Transverse colon (tissue), 4 donors: ENCODE data around the gene C1QTNF6. TPM values are rescaled to one million over a fixed set of nuclear protein-coding genes. Genes with fewer than 3 reads are reported as not detected.

Experiments
- DNase-seq: peaks from one replicate; pipeline ENCODE4 v3.0.0-alpha.2; 2019
- H3K27ac ChIP-seq, 4 donors: fragments of 200-600 bp; sonication (generic); 2 replicates each; pipeline ENCODE4 v1.5.1; 2016 to 2018; ENCODE audit warnings: inconsistent platforms in 4 of 4
- H3K27me3 ChIP-seq: fragments of 200-600 bp; sonication (generic); 2 replicates; pipeline ENCODE4 v1.5.1; 2017; ENCODE audit warnings: inconsistent platforms
- H3K36me3 ChIP-seq, 4 donors: fragments of 200-600 bp; sonication (generic); 2 replicates each; pipeline ENCODE4 v1.5.1; 2017 to 2019; ENCODE audit warnings: inconsistent platforms in 4 of 4
- H3K4me1 ChIP-seq, 4 donors: fragments of 200-600 bp; sonication (generic); 2 replicates each; pipeline ENCODE4 v1.5.1; 2017 to 2020; ENCODE audit warnings: inconsistent platforms in 4 of 4
- H3K4me3 ChIP-seq, 4 donors: fragments of 200-600 bp; sonication (generic); 1 replicate in 1 of 4; 2 replicates in 3 of 4; pipeline versions ENCODE4 v1.5.1 to v1.6.1; 2017 to 2019; ENCODE audit warnings: inconsistent platforms in 4 of 4
- H3K9me3 ChIP-seq, 2 donors: fragments of 200-600 bp; sonication (generic); 2 replicates each; pipeline ENCODE4 v1.5.1; 2017 to 2019; ENCODE audit warnings: inconsistent platforms in 2 of 2
- CTCF ChIP-seq, 5 experiments: fragments of 200-600 bp in 3 of 5; fragments of 450-650 bp in 2 of 5; sonication (generic) in 3 of 5; IDR thresholded peaks; 1 replicate in 2 of 5; 2 replicates in 3 of 5; pipeline ENCODE4 v1.5.1; 2016 to 2017; ENCODE audit warnings: antibody characterized with exemption in 5 of 5, inconsistent platforms in 3 of 5, mild to moderate bottlenecking in 2 of 5, moderate library complexity in 1 of 5
- EP300 ChIP-seq: sonication (generic); formaldehyde crosslinking; IDR thresholded peaks from one replicate; pipeline ENCODE4 v1.6.1; 2017; ENCODE audit warnings: antibody characterized with exemption, low read depth
- POLR2A ChIP-seq: fragments of 450-650 bp; IDR thresholded peaks from one replicate; pipeline ENCODE4 v1.6.1; 2016; ENCODE audit warnings: antibody characterized with exemption, mild to moderate bottlenecking, moderate library complexity
- POLR2AphosphoS5 ChIP-seq, 3 donors: sonication (generic); formaldehyde crosslinking; IDR thresholded peaks; one replicate each; pipeline ENCODE4 v1.6.1; 2016; ENCODE audit warnings: antibody characterized with exemption in 3 of 3
- WGBS, 2 donors: methylation state at CpG; one replicate each; pipeline ENCODE4 v1.1.5; 2018; ENCODE audit warnings: low coverage in 1 of 2; 5-methylcytosine and 5-hydroxymethylcytosine counted together
- in situ Hi-C, 4 donors: fragments of 200-750 bp; cut with MboI; loops; one replicate each; pipeline versions ENCODE4 v1.15.0 to v1.15.1; 2017; ENCODE audit warnings: low sequenced_read_pairs in 3 of 4, low pct_ligation_motif_present in 1 of 4, low pct_unique_long_range_greater_than_20kb in 1 of 4
- intact Hi-C: fragments of 100-400 bp; cut with DNase I; formaldehyde crosslinking; loops from one replicate; pipeline ENCODE4 v1.15.1; 2023; ENCODE audit warnings: low total_unique reads
- total RNA-seq, 4 donors: library from RNA; depleted of rRNA; stranded (reverse); fragments of >200 nt; gene quantifications; one replicate each; pipeline ENCODE4 v1.1.0, GENCODE V29; 2016

C1QTNF6 gene
- total RNA-seq, 4 donors from 2014 or later = 1.4 to 68.8 (median 7.5) TPM

GRCh38 chr22:37221424-37222333, 33.6 kb upstream of the C1QTNF6 start:
- Histone ChIP-seq H3K4me3 (no peak overlapping the region), H3K27ac (peak overlapping the region; percentile 21 to 78 (median 45)), H3K9me3 (no peaks in the 10 kb centered on the region), H3K27me3 (no peaks in the 10 kb centered on the region), H3K36me3 (no peaks in the 10 kb centered on the region), H3K4me1 (peaks cover 0 to 3% (median 0%) of the 10 kb centered on the region in 4 donors)
- 92 to 95% methylated on average over 4 to 10 of the region's 10 CpGs for WGBS, 2 donors
- in situ Hi-C loops = loop anchor here in 1 of 4 donors (25.0 kb wide), 1 partner anchor 434 kb away; the partner anchor contains the start of gene IFT27
- no peak for DNase-seq
- TF ChIP-seq EP300 = no peak
- no peak for TF ChIP-seq CTCF (IDR thresholded peaks at IDR 0.05)
- no peak for TF ChIP-seq POLR2AphosphoS5 (IDR thresholded peaks at IDR 0.05)
- TF ChIP-seq POLR2A = no peak
- intact Hi-C loops = no loop called here

- Histone ChIP-seq H3K4me3 (no peak overlapping the region), H3K9me3 (no peaks in the 10 kb centered on the region), H3K27me3 (no peaks in the 10 kb centered on the region), H3K36me3 (no peaks in the 10 kb centered on the region), H3K4me1 (peaks cover 0 to 3% (median 0%) of the 10 kb centered on the region in 4 donors), H3K27ac (peak overlapping the region in 3 of 4 donors; percentile 2 to 78 (median 26))
- no peak for DNase-seq
- no peak for TF ChIP-seq POLR2A
- no peak for TF ChIP-seq CTCF (IDR thresholded peaks at IDR 0.05)
- no peak for TF ChIP-seq POLR2AphosphoS5 (IDR thresholded peaks at IDR 0.05)
- no peak for TF ChIP-seq EP300
- 58 to 69% methylated on average over 4 of the region's 4 CpGs for WGBS, 2 donors
- in situ Hi-C loops = loop anchor here in 1 of 4 donors (25.0 kb wide), 1 partner anchor 433 kb away; the partner anchor contains the start of gene IFT27
- intact Hi-C loops = no loop called here
These were observed 32.5 kb upstream of the C1QTNF6 start for GRCh38 chr22:37220543-37220981.

- DNase-seq = no peak
- Histone ChIP-seq H3K27ac (peak overlapping the region; percentile 2 to 78 (median 36)), H3K4me1 (peaks cover 0 to 3% (median 0%) of the 10 kb centered on the region in 4 donors), H3K36me3 (no peaks in the 10 kb centered on the region), H3K4me3 (no peak overlapping the region), H3K27me3 (no peaks in the 10 kb centered on the region), H3K9me3 (no peaks in the 10 kb centered on the region)
- 81% methylated on average over 6 of the region's 6 CpGs; no CpG with 5 or more reads in 1 of the 2 donors for WGBS, 2 donors
- in situ Hi-C loops = loop anchor here in 1 of 4 donors (25.0 kb wide), 1 partner anchor 432 kb away; the partner anchor contains the start of gene IFT27
- intact Hi-C loops = no loop called here
- TF ChIP-seq POLR2AphosphoS5 (IDR thresholded peaks at IDR 0.05) = no peak
- no peak for TF ChIP-seq POLR2A
- no peak for TF ChIP-seq EP300
- no peak for TF ChIP-seq CTCF (IDR thresholded peaks at IDR 0.05)
These were observed 31.5 kb upstream of the C1QTNF6 start for GRCh38 chr22:37219533-37219932.

- Histone ChIP-seq H3K4me1 (peaks cover 0 to 3% (median 0%) of the 10 kb centered on the region in 4 donors), H3K4me3 (no peak overlapping the region), H3K27me3 (no peaks in the 10 kb centered on the region), H3K36me3 (no peaks in the 10 kb centered on the region), H3K27ac (peak overlapping the region; percentile 2 to 78 (median 36)), H3K9me3 (no peaks in the 10 kb centered on the region)
- no peak for TF ChIP-seq EP300
- no peak for TF ChIP-seq POLR2A
- peak in 1 of 3 donors; percentile 57 for TF ChIP-seq POLR2AphosphoS5 (IDR thresholded peaks at IDR 0.05)
- no peak for TF ChIP-seq CTCF (IDR thresholded peaks at IDR 0.05)
- in situ Hi-C loops = loop anchor here in 1 of 4 donors (25.0 kb wide), 1 partner anchor 432 kb away; the partner anchor contains the start of gene IFT27
- intact Hi-C loops = no loop called here
- DNase-seq = peak; percentile 52
- 20 to 53% methylated on average over 1 to 7 of the region's 7 CpGs for WGBS, 2 donors
These were observed 30.8 kb upstream of the C1QTNF6 start for GRCh38 chr22:37218771-37219411.
